Panc1 (cell line): ENCODE measurements around the gene SYDE2. TPM values are rescaled to one million over a fixed set of nuclear protein-coding genes. Genes with fewer than 3 reads are reported as not detected.

ENCODE experiments used
- ATAC-seq: fragments of 200-7000 bp; cut with Tn5 transposase; 2 replicates; pipeline ENCODE4 v1.9.1; 2020; ENCODE audit warnings: mild to moderate bottlenecking, moderate library complexity
- BruUV-seq: library from RNA; stranded (reverse); fragments of 400-500 nt; replicated peaks from 2 replicates; lab custom pipeline; 2021; lab: Mats Ljungman, UMichigan
- CTCF ChIA-PET: fragments of 300-600 bp; sonication (Branson Sonifier 250); formaldehyde crosslinking; loops from one replicate; lab custom pipeline; 2022; ENCODE audit warnings: antibody characterized with exemption; lab: Charles Lee
- POLR2A ChIA-PET: fragments of 300-600 bp; sonication (Branson Sonifier 250); formaldehyde crosslinking; loops from one replicate; lab custom pipeline; 2022; ENCODE audit warnings: antibody characterized with exemption; lab: Charles Lee
- DNase-seq: peaks from one replicate; pipeline ENCODE4 v3.0.0-alpha.2; 2010; ENCODE audit warnings: low read depth, low spot score
- H3K27ac ChIP-seq: 2 replicates; pipeline ENCODE4 v1.5.1; 2011; ENCODE audit warnings: mild to moderate bottlenecking, low read length, inconsistent platforms
- H3K27me3 ChIP-seq: fragments of 200-500 bp; sonication (Bioruptor generic); 2 replicates; pipeline ENCODE4 v1.6.0; 2014; ENCODE audit warnings: low read length, inconsistent platforms; ENCODE audit not compliant: control insufficient read depth, insufficient read depth
- H3K36me3 ChIP-seq: fragments of 200-500 bp; sonication (Bioruptor generic); 2 replicates; pipeline ENCODE4 v1.5.1; 2014; ENCODE audit warnings: inconsistent platforms, mild to moderate bottlenecking, low read length, moderate library complexity; ENCODE audit not compliant: control insufficient read depth, insufficient read depth
- H3K4me1 ChIP-seq: 2 replicates; pipeline ENCODE4 v1.5.1; 2011; ENCODE audit warnings: inconsistent platforms, mild to moderate bottlenecking, low read length, moderate library complexity; ENCODE audit not compliant: control insufficient read depth, insufficient read depth
- H3K4me3 ChIP-seq, 2 experiments: 2 replicates each; pipeline ENCODE4 v1.5.1; 2011 to 2012; ENCODE audit warnings: low read depth in 2 of 2, low read length in 2 of 2, mild to moderate bottlenecking in 2 of 2, inconsistent platforms in 1 of 2, moderate library complexity in 1 of 2
- H3K9me3 ChIP-seq: fragments of 200-500 bp; sonication (Bioruptor generic); 2 replicates; pipeline ENCODE4 v1.5.1; 2014; ENCODE audit warnings: low read depth, mild to moderate bottlenecking, inconsistent platforms, low read length, moderate library complexity; ENCODE audit not compliant: control insufficient read depth, insufficient read depth
- POLR2AphosphoS5 ChIP-seq: IDR thresholded peaks from 2 replicates; pipeline ENCODE4 v1.6.1; 2012; ENCODE audit warnings: mild to moderate bottlenecking, low read depth, low read length, moderate library complexity
- SIN3A ChIP-seq: IDR thresholded peaks from 2 replicates; pipeline ENCODE4 v1.6.1; 2012; ENCODE audit warnings: low read depth, mild to moderate bottlenecking, low read length, moderate library complexity, borderline replicate concordance; ENCODE audit not compliant: insufficient read depth
- TCF7L2 ChIP-seq: IDR thresholded peaks from 2 replicates; pipeline ENCODE4 v1.6.1; 2011; ENCODE audit warnings: mild to moderate bottlenecking, low read depth, low read length, inconsistent platforms
- in situ Hi-C: cut with HindIII; loops from 2 replicates; pipeline ENCODE4 v1.10.0; 2016; ENCODE audit warnings: low sequenced_read_pairs, low pct_unique_long_range_greater_than_20kb
- intact Hi-C: fragments of 100-400 bp; cut with micrococcal nuclease; formaldehyde crosslinking; loops from one replicate; pipeline ENCODE4 v1.10.0; 2022; ENCODE audit not compliant: unreplicated experiment
- total RNA-seq: library from RNA; stranded (reverse); gene quantifications from one replicate; pipeline ENCODE4 v1.2.1, GENCODE V29; 2021; ENCODE audit not compliant: unreplicated experiment
- TF ChIP-seq, protein P1 (sequence below), 2 experiments: IDR thresholded peaks; 2 replicates each; pipeline ENCODE4 v1.6.1; 2011 to 2012; ENCODE audit warnings: low read depth in 2 of 2, control low read depth in 1 of 2, low read length in 1 of 2, mild to moderate bottlenecking in 1 of 2, moderate library complexity in 1 of 2; ENCODE audit not compliant: insufficient read depth in 1 of 2
- TF ChIP-seq, protein P2 (sequence below): fragments of 450-650 bp; IDR thresholded peaks from 2 replicates; pipeline ENCODE4 v1.5.1; 2017; ENCODE audit warnings: mild to moderate bottlenecking

Gene SYDE2
- total RNA-seq, 1 experiment from 2014 or later: 18.2 TPM

DNA sequence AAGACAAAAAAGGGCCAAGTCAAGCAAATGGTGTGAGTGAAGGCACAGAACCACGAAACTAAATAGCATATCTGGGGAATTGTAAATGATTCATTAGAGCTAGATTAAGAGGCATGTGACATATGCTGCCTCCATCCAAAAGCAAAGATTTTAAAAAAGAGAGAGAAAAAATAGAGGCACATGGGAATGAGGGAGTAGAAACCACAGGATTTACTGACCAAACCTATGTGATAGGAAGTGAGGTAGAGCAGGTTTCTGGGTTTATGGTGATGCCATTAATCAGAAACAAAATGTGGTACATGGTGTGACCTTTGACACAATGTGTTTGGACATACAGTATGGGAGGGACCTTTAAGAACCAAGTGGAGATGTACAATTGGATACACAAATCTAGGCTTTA, 45.1 kb upstream of the SYDE2 start:
- DNase-seq (no peak), ATAC-seq (no peak)
- no peaks in the 10 kb centered on the region for H3K9me3 ChIP-seq
- in situ Hi-C loops (no loop called here), intact Hi-C loops (no loop called here)
- no TSS peak for BruUV-seq
- H3K27ac ChIP-seq: no peak overlapping the region
- no peak overlapping the region for H3K4me3 ChIP-seq
- peaks cover 13% of the 10 kb centered on the region for H3K4me1 ChIP-seq
- H3K36me3 ChIP-seq: no peaks in the 10 kb centered on the region
- POLR2A ChIA-PET: no interaction called here
- H3K27me3 ChIP-seq: no peaks in the 10 kb centered on the region
- CTCF ChIA-PET: interaction anchor here (1.3 kb wide), 1 partner anchor 9 kb away, joined by 3 read pairs; no protein-coding TSS in a partner anchor
- no peak for TF ChIP-seq TCF7L2
- TF ChIP-seq, protein P1, sequence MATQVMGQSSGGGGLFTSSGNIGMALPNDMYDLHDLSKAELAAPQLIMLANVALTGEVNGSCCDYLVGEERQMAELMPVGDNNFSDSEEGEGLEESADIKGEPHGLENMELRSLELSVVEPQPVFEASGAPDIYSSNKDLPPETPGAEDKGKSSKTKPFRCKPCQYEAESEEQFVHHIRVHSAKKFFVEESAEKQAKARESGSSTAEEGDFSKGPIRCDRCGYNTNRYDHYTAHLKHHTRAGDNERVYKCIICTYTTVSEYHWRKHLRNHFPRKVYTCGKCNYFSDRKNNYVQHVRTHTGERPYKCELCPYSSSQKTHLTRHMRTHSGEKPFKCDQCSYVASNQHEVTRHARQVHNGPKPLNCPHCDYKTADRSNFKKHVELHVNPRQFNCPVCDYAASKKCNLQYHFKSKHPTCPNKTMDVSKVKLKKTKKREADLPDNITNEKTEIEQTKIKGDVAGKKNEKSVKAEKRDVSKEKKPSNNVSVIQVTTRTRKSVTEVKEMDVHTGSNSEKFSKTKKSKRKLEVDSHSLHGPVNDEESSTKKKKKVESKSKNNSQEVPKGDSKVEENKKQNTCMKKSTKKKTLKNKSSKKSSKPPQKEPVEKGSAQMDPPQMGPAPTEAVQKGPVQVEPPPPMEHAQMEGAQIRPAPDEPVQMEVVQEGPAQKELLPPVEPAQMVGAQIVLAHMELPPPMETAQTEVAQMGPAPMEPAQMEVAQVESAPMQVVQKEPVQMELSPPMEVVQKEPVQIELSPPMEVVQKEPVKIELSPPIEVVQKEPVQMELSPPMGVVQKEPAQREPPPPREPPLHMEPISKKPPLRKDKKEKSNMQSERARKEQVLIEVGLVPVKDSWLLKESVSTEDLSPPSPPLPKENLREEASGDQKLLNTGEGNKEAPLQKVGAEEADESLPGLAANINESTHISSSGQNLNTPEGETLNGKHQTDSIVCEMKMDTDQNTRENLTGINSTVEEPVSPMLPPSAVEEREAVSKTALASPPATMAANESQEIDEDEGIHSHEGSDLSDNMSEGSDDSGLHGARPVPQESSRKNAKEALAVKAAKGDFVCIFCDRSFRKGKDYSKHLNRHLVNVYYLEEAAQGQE (IDR thresholded peaks at IDR 0.05; ENCODE audit: insufficient read depth in 1 of 2, low read depth in 2 of 2, low read length in 1 of 2): no peak
- TF ChIP-seq SIN3A: no peak
- TF ChIP-seq, protein P2, sequence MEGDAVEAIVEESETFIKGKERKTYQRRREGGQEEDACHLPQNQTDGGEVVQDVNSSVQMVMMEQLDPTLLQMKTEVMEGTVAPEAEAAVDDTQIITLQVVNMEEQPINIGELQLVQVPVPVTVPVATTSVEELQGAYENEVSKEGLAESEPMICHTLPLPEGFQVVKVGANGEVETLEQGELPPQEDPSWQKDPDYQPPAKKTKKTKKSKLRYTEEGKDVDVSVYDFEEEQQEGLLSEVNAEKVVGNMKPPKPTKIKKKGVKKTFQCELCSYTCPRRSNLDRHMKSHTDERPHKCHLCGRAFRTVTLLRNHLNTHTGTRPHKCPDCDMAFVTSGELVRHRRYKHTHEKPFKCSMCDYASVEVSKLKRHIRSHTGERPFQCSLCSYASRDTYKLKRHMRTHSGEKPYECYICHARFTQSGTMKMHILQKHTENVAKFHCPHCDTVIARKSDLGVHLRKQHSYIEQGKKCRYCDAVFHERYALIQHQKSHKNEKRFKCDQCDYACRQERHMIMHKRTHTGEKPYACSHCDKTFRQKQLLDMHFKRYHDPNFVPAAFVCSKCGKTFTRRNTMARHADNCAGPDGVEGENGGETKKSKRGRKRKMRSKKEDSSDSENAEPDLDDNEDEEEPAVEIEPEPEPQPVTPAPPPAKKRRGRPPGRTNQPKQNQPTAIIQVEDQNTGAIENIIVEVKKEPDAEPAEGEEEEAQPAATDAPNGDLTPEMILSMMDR: no peak
- no peak for TF ChIP-seq POLR2AphosphoS5

DNA sequence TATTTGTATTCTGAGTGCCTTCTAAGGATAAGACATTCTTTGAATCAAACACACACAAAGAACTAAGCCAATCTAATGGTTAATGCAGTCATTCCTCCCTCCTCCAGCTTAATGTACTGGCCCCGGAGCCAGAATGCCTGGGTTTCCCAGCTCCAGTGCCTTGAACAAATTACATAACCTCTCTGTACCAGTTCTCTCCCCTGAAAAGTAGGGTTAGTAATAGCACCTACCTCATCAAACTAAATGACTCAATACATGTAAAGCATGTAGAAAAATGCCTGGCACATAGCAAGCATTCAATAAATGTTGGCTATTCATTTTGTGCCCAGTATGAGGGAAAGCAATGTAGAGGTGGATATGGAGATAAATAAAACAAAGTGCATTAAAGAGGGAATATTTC, 44.6 kb upstream of the SYDE2 start:
- H3K4me1 ChIP-seq: peaks cover 13% of the 10 kb centered on the region
- no peak overlapping the region for H3K4me3 ChIP-seq
- H3K27me3 ChIP-seq: no peaks in the 10 kb centered on the region
- in situ Hi-C loops (no loop called here), intact Hi-C loops (no loop called here)
- BruUV-seq: no TSS peak
- ChIA-PET POLR2A (no interaction called here), CTCF (interaction anchor here (1.3 kb wide), 1 partner anchor 9 kb away, joined by 3 read pairs; no protein-coding TSS in a partner anchor)
- H3K27ac ChIP-seq: no peak overlapping the region
- H3K9me3 ChIP-seq: no peaks in the 10 kb centered on the region
- no peak for DNase-seq
- no peaks in the 10 kb centered on the region for H3K36me3 ChIP-seq
- no peak for ATAC-seq
- TF ChIP-seq, protein P1 (IDR thresholded peaks at IDR 0.05; ENCODE audit: insufficient read depth in 1 of 2, low read depth in 2 of 2, low read length in 1 of 2): no peak
- TF ChIP-seq TCF7L2 (no peak), POLR2AphosphoS5 (no peak), SIN3A (no peak)
- TF ChIP-seq, protein P2: no peak
